ENCODE results near the gene LMNTD2.

Gene LMNTD2

DNA sequence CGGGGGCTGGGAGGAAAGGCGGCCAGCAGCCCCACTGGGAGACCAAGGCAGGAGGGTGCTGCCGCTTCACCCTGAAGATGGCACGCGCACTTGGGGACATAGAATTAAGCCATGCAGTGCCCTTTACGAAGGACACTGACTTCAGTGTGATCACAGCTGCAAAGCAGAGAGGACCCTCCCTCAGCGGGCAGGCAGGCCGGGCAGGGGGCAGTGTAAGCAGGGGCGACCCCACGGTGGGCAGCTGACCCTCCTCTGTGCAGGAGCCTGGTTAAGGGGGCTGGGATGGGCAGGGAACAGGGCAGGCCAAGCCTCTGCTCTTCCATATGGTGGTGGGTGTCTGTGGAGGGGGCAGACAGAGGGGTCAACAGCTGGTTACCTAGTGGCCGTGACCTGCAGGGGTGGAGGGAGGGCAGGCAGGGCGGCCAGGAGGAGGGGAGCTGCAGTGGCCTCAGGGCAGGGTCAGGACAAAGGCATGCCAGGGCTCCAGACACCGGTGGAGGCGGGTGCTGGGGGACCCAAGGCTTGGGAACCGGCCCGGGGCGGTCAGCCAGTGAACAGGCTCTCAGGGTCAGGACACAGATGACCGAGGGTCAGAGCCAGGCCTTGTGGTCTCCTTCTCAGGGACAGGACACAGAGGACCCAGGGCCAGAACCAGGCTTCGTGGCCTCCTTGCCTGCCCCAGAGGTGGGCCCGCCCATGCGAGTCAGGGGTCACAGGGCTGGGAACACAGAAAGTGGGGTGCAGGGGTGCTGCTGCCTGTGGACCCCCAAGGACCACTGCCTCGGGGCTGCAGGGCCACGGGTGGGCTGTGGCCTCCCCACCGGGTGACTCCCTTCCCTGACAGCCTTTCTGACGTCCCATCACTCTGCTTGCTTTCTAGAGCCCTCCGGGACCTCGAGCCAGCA, 7.2 kb downstream of the LMNTD2 start:
- DNase-seq = no peak

DNA sequence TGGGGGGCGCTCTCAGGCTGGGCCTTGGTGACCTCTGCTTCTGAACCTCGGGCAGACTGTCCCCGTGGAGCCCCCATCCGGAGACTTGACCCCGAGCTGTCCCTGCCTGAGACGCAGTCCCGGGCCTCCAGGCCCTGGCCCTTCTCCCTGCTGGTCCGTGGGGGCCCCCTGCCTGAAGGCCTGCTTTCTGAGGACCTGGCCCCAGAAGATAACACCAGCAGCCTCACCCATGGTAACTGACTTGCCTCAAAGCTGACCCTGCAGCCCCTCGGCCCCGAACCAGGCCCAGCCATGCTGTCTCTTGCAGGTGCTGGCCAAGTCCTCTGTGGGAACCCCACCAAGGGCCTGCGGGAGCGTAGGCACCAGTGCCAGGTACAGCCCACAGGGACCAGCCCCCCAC, 8.9 kb downstream of the LMNTD2 start:
- DNase-seq = no peak

DNA sequence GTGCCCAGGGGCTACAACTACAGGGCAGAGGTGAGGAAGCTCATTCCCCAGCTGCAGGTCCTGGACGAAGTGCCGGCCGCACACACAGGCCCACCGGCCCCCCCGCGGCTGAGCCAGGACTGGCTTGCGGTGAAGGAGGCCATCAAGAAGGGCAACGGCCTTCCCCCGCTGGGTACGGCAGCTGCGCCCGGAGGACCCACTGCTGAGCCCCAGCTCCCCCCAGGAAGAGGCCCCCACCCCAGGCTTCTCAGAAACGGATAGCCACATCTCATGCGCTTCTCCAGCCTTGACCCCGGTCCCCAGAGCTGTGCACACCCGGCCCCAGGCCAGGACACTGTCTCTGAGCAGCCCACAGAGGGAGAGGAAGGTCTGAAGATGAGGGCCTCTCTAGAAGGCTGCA, 9.4 kb downstream of the LMNTD2 start:
- DNase-seq = no peak

- no peak for DNase-seq
These were observed 9.8 kb downstream of the LMNTD2 start for GRCh38 chr11:550746-551085.

- no peak for DNase-seq
These were observed 10.4 kb downstream of the LMNTD2 start for GRCh38 chr11:550021-550745.

DNA sequence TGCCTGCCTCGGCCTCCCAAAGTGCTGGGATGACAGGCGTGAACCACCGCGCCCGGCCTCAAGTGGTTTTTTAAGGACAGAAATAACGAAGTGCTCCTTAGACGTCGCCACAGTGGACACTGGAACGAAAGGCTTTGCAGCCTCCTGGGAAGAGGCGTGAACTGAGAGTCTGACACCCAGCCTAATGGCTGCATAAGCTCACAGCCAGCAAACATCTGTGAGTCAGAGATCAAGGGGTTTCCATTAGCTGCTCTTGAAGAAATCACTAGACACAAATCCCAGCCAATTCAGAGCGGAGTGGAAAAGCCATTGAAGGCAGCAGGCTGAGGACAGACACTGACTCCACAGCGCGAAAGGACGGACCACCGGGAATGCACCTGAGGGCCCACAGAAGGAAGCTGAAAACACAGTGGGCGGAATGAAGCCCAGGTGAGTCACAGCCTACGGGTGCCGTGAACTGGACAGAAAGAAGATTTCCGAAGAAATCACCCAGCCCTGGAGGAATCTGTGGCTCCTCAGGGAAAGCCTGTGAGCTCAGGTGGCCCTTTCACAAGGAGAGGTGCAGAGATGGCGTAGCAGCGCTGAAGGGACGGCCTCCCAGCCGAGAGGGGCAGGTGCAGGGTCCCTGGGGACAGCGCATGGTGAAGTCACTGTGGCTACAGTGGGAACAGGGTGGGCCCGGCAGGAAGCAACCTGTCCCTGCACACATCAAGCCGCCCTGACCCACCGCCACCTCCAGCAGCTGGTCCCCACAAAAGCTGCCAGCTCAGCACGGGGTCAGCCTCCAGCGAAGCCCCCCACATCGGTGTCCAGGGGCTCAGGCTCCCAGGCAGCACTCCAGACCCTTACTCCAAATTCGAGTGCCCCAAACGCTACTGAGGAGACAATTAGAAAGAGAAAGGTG, 11.6 kb downstream of the LMNTD2 start:
- no peak for DNase-seq

- no peak for DNase-seq
These were observed 15.4 kb downstream of the LMNTD2 start for GRCh38 chr11:545171-545570.

DNA sequence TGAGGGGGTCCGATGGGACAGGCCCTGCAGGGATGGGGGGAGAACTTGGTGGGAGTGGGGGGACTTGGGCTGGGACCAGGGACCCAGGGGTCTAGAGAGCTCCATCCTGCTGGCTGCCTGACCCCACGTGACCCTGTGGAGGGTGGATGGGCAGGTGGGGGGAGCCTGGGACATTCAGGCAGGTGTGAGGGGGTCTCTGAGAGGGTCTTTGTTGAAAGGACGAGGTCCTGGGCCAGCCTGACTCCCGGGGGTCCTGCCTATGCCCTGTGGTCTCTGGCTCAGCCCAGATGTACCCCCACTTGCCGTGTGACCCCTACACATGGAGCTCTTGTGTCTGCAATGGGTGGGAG, 15.7 kb downstream of the LMNTD2 start:
- no peak for DNase-seq

DNA sequence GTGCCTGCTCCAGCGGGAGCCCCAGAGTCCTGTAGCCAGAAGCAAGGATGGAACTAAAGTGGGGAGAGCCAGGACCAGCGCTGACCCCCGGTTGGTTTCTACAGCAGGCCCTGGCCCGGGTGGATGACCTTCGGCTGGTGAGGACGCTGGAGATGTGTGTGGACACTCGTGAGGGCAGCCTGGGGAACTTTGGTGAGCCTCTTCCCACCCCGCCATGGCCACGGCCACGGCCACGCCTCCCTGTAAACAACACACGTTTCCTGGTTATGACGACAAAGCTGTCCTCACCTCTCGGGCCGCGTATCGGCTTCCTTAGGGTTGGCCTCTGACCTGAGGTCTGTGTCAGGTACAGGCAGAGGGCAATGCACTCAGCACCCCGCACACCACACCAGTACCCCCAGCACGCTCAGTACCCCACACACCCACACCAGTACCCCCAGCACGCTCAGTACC, 19.1 kb downstream of the LMNTD2 start:
- no peak for DNase-seq

GRCh38 chr11:540583-541432, 19.7 kb downstream of the LMNTD2 start:
- no peak for DNase-seq

DNA sequence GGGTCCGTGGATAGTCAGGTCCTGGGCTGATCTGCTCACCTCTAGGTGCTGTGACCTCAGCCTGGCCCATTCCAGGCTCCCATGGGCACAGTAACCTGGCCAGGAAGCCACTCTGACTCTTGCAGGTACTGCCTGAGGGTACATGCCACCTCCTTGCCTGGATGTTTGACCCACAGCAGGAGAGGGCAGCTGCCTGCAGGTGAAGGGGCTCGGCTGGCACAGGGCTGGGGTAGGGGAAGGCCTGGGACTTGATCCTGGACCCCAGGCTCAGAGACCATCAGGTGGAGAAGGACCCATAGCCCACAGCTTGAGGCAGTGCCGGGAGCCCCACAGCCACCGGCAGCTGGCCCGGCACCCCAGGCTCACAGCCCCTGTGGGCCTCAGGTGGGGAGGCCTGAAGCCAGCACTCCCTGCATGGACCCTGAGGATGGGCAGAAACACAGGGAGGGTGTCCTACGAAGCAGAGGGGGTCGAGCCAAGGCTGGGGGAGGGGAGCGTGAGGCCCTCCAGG, 20.5 kb downstream of the LMNTD2 start:
- no peak for DNase-seq

GRCh38 chr11:538431-539051, 22.0 kb downstream of the LMNTD2 start:
- no peak for DNase-seq

- DNase-seq = no peak
These were observed 22.7 kb downstream of the LMNTD2 start for GRCh38 chr11:537622-538430.

GRCh38 chr11:536841-537621, 23.5 kb downstream of the LMNTD2 start, which contains the start of gene LRRC56:
Gene LRRC56, plus strand, starts transcription at chr11:537527. Its CDS starts 3,158 bp downstream, at chr11:540685.
- peak; percentile 98 for DNase-seq

GRCh38 chr11:535519-536454, 24.8 kb downstream of the LMNTD2 start, which contains the start of gene HRAS:
Gene HRAS, minus strand, starts transcription at chr11:535576.
- peak; percentile 97 for DNase-seq

- DNase-seq = no peak
These were observed 25.4 kb downstream of the LMNTD2 start for GRCh38 chr11:535210-535518.

DNA sequence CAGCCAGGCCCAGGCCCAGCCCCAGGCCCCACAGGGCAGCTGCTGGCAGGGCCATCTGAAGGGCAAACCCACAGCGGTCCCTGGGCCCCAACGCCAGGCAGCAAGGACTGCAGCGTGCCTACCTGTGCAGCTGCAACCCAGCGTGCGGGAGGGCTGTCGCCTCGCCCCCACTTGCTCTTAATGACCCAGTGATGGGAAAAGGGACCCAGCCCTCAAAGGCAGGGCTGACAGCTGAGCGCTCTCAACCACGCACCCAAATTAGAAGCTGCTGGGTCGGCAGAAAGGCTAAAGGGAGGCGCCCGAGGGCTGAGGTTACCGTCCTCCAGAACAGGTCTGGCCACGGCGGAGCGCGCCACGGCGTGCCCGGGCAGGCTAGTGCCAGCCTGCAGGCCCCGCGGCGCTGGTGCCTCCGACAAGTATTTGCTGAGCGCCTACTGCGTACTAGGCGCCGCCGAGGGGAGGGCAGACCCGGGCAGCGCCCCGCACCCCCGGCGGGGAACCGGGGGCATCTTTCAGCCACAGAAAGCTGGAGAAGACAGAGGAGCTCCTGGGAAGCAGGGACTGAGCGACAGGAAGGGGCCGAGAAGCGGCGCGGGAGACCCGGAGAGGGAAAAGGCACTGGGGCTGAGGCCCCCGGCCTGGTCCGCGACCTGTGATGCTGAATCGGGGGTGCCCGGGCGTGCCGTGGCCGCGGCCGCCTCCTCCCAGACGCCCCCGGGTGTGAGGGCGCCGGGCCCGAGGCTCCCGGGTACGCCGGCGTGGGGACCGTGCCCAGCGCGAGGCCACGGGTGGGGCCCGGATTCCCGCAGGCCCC, 25.9 kb downstream of the LMNTD2 start:
- DNase-seq = peak; percentile 73

All from NCI-H69 (cell line).